ENCODE data around the gene TRMT2B. TPM values are rescaled to one million over a fixed set of nuclear protein-coding genes. Genes with fewer than 3 reads are reported as not detected.

Gene TRMT2B
- total RNA-seq, 2 donors from 2014 or later: 8.3 to 9.6 TPM

DNA sequence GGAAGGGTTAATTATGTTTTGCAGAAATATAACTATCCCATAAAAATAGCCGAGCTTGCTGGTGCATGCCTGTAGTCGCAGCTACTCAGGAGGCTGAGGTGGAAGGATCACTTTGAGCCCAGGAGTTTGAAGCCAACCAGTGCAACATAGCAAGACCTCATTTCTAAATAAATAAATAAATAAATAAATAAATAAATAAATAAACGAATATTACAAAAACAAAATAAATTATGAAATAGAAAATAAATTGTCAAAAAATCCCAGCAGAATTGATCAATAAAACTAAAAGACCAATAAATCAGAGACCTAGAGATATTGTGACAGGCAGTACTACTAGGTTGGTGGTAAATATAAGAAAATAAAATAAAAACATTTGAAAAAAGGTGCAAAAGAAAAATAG is 89.1 kb downstream of the TRMT2B start:
- intact Hi-C loops (cut with DNase I): no loop called here
- H3K4me3 ChIP-seq: no peak overlapping the region
- TF ChIP-seq, protein P1, sequence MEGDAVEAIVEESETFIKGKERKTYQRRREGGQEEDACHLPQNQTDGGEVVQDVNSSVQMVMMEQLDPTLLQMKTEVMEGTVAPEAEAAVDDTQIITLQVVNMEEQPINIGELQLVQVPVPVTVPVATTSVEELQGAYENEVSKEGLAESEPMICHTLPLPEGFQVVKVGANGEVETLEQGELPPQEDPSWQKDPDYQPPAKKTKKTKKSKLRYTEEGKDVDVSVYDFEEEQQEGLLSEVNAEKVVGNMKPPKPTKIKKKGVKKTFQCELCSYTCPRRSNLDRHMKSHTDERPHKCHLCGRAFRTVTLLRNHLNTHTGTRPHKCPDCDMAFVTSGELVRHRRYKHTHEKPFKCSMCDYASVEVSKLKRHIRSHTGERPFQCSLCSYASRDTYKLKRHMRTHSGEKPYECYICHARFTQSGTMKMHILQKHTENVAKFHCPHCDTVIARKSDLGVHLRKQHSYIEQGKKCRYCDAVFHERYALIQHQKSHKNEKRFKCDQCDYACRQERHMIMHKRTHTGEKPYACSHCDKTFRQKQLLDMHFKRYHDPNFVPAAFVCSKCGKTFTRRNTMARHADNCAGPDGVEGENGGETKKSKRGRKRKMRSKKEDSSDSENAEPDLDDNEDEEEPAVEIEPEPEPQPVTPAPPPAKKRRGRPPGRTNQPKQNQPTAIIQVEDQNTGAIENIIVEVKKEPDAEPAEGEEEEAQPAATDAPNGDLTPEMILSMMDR (IDR thresholded peaks at IDR 0.05): no peak
- TF ChIP-seq POLR2A (IDR thresholded peaks at IDR 0.05): no peak
- DNase-seq: no peak
- no peak overlapping the region for H3K27ac ChIP-seq
- no peaks in the 10 kb centered on the region for H3K27me3 ChIP-seq
- H3K9me3 ChIP-seq: no peaks in the 10 kb centered on the region
- ATAC-seq: no peak
- WGBS, 2 donors: 49 to 67% methylated on average over 3 of the region's 3 CpGs
- no peaks in the 10 kb centered on the region for H3K36me3 ChIP-seq (replicated peaks in 1 of 2; ENCODE audit: insufficient read depth in 1 of 2, low read depth in 2 of 2)
- H3K4me1 ChIP-seq: no peaks in the 10 kb centered on the region

Other genes with a start within 250 kb of the TRMT2B start
- gene CSTF2, start 231.7 kb downstream of the TRMT2B start, total RNA-seq: 1 to 10 TPM; 7.0 to 9.9 TPM
- not detected for gene NOX1, start 177.8 kb downstream of the TRMT2B start, total RNA-seq
- not detected for gene XKRX, start 123.2 kb downstream of the TRMT2B start, total RNA-seq
- gene ARL13A, start 82.4 kb downstream of the TRMT2B start, total RNA-seq: not detected
- under 1 TPM in 1 of 2 donors, not detected in 1; 0.26 TPM for gene TMEM35A, start 26.8 kb upstream of the TRMT2B start, total RNA-seq
- gene CENPI, start 46.1 kb upstream of the TRMT2B start, total RNA-seq: under 1 TPM in 1 of 2 donors, not detected in 1; 0.26 TPM
- not detected for gene DRP2, start 167.7 kb upstream of the TRMT2B start, total RNA-seq
- gene TAF7L, start 239.2 kb upstream of the TRMT2B start, total RNA-seq: not detected